ENCODE data around the gene CCNQ. TPM values are rescaled to one million over a fixed set of nuclear protein-coding genes. Genes with fewer than 3 reads are reported as not detected.

CCNQ gene
- 10 to 100 TPM; 13.4 to 15.1 TPM for total RNA-seq

DNA sequence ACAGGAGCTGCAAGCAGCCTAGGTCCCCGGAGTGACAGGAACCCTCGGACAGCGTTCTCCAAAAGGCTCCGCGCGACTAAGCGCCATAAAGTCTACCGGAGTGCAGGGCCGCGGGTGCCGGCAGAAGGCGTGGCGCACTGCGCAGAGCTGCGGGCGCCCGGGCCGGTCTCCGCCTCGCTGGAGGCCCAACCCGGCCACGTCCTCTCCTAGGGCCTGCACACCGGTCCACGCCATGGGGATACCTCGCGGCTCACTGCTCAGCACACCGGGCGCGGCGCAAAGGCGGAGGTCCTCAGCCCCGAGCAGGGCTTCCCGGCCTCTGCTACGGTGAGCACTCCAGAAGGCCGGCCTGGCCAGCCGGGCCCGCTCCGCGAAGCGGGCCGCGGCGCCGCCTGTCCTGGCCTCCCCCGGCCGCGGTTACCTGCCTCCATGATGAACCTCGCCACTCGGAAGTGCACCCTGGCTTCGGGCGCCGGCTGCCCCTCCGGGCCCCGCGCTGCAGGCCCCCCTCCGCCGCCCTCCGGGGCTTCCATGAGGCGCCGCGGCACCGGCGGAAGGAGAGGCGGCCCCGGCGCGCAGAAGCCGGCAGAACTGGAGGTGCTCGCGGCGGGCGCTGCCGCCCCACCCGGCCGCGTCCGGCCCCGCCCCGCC lies at the start of gene CCNQ:
Gene CCNQ, minus strand, starts transcription at position 599 of the 651 bp plus-strand sequence. Its CDS starts 66 bp downstream, at position 533.
- peaks cover 4% of the 10 kb centered on the region for H3K36me3 Mint-ChIP-seq (ENCODE audit: low read depth)
- no peaks in the 10 kb centered on the region for H3K9me3 Mint-ChIP-seq
- no peaks in the 10 kb centered on the region for H3K27me3 Mint-ChIP-seq (ENCODE audit: low read depth)
- peak within 1 kb of the TSS; percentile 85 for H3K4me3 Mint-ChIP-seq
- H3K4me1 Mint-ChIP-seq (ENCODE audit: low read depth): peaks cover 42% of the 10 kb centered on the region
- intact Hi-C loops (cut with micrococcal nuclease): loop anchor here (1.0 to 5.0 kb wide), 7 partner anchors 15 to 566 kb away; partner anchors contain the start of genes ABCD1, BCAP31, HAUS7 and IDH3G
- H3K27ac Mint-ChIP-seq: peak within 1 kb of the TSS; percentile 68
- CTCF ChIA-PET: interaction anchor here (0.6 to 2.7 kb wide), 3 partner anchors 9 to 59 kb away, joined by 3 to 15 read pairs (median 4); no protein-coding TSS in a partner anchor
- peak; percentile 26 for DNase-seq

DNA sequence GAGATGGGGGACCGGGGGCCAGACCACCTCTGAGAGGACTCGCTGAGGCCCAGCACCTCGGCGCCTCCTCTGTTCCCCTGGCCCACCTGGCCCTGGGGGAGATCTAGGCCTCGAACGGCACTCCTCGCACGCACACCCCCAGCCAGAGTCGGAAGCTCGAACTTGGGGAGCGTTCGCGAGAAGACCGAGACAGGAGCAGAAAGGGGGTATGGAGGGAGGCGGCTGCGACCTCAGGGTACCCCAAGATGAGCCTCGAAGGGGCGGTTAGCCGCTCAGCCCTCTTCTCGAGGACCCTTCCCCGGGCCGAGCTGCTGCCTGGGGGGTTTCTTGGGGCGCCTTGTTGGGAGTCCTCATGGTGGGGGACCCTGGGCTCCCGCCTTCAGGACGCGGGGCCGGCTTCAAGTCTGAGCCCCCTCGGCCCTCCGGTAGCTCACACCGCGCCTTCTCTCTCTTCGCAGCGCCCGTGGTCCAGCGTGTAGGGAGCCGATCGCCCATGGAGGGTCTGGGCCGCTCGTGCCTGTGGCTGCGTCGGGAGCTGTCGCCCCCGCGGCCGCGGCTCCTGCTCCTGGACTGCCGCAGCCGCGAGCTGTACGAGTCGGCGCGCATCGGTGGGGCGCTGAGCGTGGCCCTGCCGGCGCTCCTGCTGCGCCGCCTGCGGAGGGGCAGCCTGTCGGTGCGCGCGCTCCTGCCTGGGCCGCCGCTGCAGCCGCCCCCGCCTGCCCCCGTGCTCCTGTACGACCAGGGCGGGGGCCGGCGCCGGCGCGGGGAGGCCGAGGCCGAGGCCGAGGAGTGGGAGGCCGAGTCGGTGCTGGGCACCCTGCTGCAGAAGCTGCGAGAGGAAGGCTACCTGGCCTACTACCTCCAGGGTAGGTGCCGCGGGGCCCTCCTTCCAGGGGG lies 48.8 kb upstream of the CCNQ start:
- Mint-ChIP-seq H3K4me3 (no peak overlapping the region), H3K9me3 (no peaks in the 10 kb centered on the region), H3K36me3 (ENCODE audit: low read depth) (no peaks in the 10 kb centered on the region), H3K27ac (no peak overlapping the region), H3K4me1 (ENCODE audit: low read depth) (peaks cover 10% of the 10 kb centered on the region), H3K27me3 (ENCODE audit: low read depth) (peaks cover 28% of the 10 kb centered on the region)
- CTCF ChIA-PET: interaction anchor here (1.2 to 2.9 kb wide), 5 partner anchors 10 to 108 kb away, joined by 3 to 12 read pairs (median 7); no protein-coding TSS in a partner anchor
- DNase-seq: no peak
- intact Hi-C loops (cut with micrococcal nuclease): no loop called here

DNA sequence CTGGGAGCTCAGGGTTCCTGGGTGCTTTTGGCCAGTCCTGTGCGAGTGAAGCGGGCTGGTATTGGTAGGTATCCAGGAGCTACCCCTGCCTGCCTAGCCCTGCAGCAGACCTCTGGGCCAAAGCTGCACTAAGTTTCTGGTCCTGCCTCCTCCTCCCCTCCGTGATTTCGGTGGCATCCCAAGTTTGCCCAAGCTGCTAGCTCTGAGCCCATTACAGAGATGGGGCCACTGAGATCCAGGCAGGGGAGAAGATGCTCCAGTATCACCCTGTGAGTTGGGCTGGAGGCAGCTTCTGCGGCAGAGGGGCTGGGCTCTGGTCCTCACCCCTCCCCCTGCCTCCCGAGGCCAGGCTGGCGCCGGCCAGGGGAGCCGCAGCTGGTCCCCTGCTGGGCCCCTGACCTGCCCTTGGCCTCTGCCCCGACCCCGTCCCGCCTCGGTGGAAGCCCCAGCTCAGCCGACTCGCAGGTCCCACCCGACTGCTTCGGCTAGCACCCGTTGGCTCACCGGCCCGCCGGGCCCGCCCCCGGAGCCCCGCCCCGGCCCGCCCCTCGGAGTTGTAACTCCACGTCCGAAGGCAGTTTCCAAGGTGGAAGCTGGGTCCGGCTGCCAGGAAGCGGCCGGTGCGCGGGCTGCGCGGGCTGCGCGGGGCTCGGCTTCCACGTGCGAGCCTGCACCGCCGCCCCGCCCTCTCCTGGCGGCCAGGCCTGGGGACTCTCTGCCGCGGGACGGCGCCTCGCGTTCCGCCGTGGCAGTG lies 47.9 kb upstream of the CCNQ start, which contains the start of gene DUSP9:
Gene DUSP9, plus strand, starts transcription at position 584 of the 754 bp plus-strand sequence. CDS start 751 bp downstream, outside the sequence.
- intact Hi-C loops (cut with micrococcal nuclease): no loop called here
- Mint-ChIP-seq H3K27ac (no peak within 1 kb of the TSS), H3K9me3 (no peaks in the 10 kb centered on the region), H3K4me1 (ENCODE audit: low read depth) (peaks cover 11% of the 10 kb centered on the region), H3K27me3 (ENCODE audit: low read depth) (peaks cover 29% of the 10 kb centered on the region), H3K36me3 (ENCODE audit: low read depth) (no peaks in the 10 kb centered on the region), H3K4me3 (no peak within 1 kb of the TSS)
- no peak for DNase-seq
- CTCF ChIA-PET: interaction anchor here (1.2 to 2.9 kb wide), 7 partner anchors 11 to 107 kb away, joined by 3 to 9 read pairs (median 6); no protein-coding TSS in a partner anchor

- Mint-ChIP-seq H3K4me1 (ENCODE audit: low read depth) (peaks cover 11% of the 10 kb centered on the region), H3K9me3 (no peaks in the 10 kb centered on the region), H3K4me3 (no peak overlapping the region), H3K27me3 (ENCODE audit: low read depth) (peaks cover 35% of the 10 kb centered on the region), H3K27ac (no peak overlapping the region), H3K36me3 (ENCODE audit: low read depth) (no peaks in the 10 kb centered on the region)
- CTCF ChIA-PET: interaction anchor here (1.0 to 2.9 kb wide), 6 partner anchors 12 to 106 kb away, joined by 3 to 9 read pairs (median 6); no protein-coding TSS in a partner anchor
- intact Hi-C loops (cut with micrococcal nuclease): no loop called here
- no peak for DNase-seq
These were observed 47.1 kb upstream of the CCNQ start for GRCh38 chrX:153645921-153646488.

- H3K27ac Mint-ChIP-seq: no peak overlapping the region
- intact Hi-C loops (cut with micrococcal nuclease): no loop called here
- no peaks in the 10 kb centered on the region for H3K9me3 Mint-ChIP-seq
- no peaks in the 10 kb centered on the region for H3K36me3 Mint-ChIP-seq (ENCODE audit: low read depth)
- DNase-seq: no peak
- H3K27me3 Mint-ChIP-seq (ENCODE audit: low read depth): peaks cover 37% of the 10 kb centered on the region
- peaks cover 11% of the 10 kb centered on the region for H3K4me1 Mint-ChIP-seq (ENCODE audit: low read depth)
- CTCF ChIA-PET: interaction anchor here (0.7 to 2.9 kb wide), 10 partner anchors 12 to 1086 kb away, joined by 3 to 9 read pairs (median 3); no protein-coding TSS in a partner anchor
- no peak overlapping the region for H3K4me3 Mint-ChIP-seq
These were observed 46.2 kb upstream of the CCNQ start for GRCh38 chrX:153645151-153645550.

GRCh38 chrX:153644356-153645125 lies 45.6 kb upstream of the CCNQ start:
- Mint-ChIP-seq H3K4me3 (no peak overlapping the region), H3K27me3 (ENCODE audit: low read depth) (peaks cover 37% of the 10 kb centered on the region), H3K4me1 (ENCODE audit: low read depth) (peaks cover 11% of the 10 kb centered on the region), H3K27ac (no peak overlapping the region), H3K9me3 (no peaks in the 10 kb centered on the region), H3K36me3 (ENCODE audit: low read depth) (no peaks in the 10 kb centered on the region)
- intact Hi-C loops (cut with micrococcal nuclease): no loop called here
- CTCF ChIA-PET: interaction anchor here (0.7 to 2.9 kb wide), 9 partner anchors 13 to 1087 kb away, joined by 3 to 9 read pairs (median 3); no protein-coding TSS in a partner anchor
- DNase-seq: no peak

DNA sequence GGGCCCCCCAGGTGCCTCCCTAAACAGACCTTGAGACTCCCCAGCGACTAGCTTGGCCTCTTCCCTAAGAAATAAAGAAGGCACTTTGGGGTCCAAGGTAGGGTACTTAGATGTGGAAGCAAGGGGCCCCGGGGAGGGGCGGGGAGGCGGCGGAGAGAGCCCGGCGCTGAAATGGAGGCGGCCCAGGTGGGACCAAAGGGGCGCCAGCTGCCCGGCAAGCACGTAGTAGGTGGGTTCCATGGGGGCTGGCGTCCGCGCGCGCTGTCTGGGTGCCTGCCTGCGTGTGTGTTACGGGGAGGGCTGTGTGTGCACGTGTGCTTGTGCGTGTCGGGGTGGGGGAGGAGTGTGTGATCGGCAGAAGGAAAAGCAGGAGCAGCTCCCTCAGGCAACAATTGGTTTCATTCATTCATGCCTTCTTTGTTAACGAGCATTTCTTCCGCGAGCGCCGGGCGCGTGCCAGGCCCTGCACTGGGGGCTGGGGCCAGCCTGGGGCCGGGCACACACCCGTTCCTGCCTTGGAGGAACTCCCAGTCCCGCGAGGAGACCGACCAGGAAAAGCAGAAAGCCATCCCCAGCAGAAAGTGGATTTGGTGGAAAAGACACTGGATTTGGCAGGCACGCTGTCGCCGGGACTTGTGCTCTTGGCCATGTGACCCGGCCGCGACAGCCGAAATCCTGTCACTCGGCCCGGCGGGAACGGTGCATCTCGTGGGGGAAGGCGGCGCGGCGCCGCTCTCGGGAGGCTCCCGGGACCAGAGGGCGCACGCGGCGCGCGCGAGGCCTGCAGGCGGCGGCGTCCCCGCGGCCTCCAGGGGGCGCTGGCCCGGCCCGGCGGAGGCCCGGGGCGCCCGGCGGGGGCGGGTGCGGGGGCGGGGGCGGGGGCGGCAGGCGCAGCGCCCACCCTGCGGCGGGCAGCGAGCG lies 44.8 kb upstream of the CCNQ start:
- Mint-ChIP-seq H3K4me1 (ENCODE audit: low read depth) (peaks cover 11% of the 10 kb centered on the region), H3K36me3 (ENCODE audit: low read depth) (no peaks in the 10 kb centered on the region), H3K9me3 (no peaks in the 10 kb centered on the region), H3K27me3 (ENCODE audit: low read depth) (peaks cover 35% of the 10 kb centered on the region), H3K27ac (no peak overlapping the region), H3K4me3 (peak overlapping the region; percentile 21)
- DNase-seq: no peak
- CTCF ChIA-PET: interaction anchor here (1.0 to 1.5 kb wide), 5 partner anchors 12 to 105 kb away, joined by 3 to 6 read pairs (median 4); no protein-coding TSS in a partner anchor
- intact Hi-C loops (cut with micrococcal nuclease): no loop called here

- no peak overlapping the region for H3K27ac Mint-ChIP-seq
- H3K4me1 Mint-ChIP-seq (ENCODE audit: low read depth): peaks cover 11% of the 10 kb centered on the region
- intact Hi-C loops (cut with micrococcal nuclease): no loop called here
- no peaks in the 10 kb centered on the region for H3K36me3 Mint-ChIP-seq (ENCODE audit: low read depth)
- peak overlapping the region; percentile 24 for H3K4me3 Mint-ChIP-seq
- no peak for DNase-seq
- peaks cover 32% of the 10 kb centered on the region for H3K27me3 Mint-ChIP-seq (ENCODE audit: low read depth)
- CTCF ChIA-PET: interaction anchor here (1.2 to 1.4 kb wide), 2 partner anchors 19 to 103 kb away, joined by 4 read pairs; no protein-coding TSS in a partner anchor
- H3K9me3 Mint-ChIP-seq: no peaks in the 10 kb centered on the region
These were observed 43.9 kb upstream of the CCNQ start for GRCh38 chrX:153642655-153643430.

DNA sequence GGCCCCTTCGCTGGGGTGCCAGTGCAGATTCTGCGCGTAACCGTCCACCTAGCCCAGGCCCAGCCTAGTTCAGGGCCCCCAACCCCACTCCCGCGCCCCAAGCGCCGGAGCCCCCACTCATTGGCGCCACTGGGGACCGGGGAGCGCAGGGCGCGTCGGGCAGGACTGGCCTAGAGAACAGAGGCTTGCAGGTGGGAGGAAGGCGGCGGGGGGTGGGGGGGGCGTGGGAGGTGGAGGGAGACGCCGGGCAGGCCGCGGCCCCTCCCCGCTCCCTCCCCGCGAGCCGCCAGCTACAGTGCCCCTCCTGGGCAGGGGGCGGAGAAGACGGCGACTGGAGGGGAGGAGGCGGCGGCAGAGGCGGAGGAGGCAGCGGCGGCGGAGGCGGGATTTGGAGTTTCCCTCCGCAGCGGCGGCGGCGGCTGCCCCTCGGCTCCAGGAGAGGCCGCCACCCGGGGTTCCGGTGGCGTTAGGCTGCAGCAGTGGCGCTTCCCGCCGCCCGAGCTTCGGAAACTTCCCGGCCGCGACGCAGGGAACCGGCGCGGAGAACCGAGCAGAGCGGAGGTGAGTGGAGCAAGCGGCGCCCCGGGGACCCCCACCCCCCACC lies 43.2 kb upstream of the CCNQ start:
- H3K27me3 Mint-ChIP-seq (ENCODE audit: low read depth): peaks cover 32% of the 10 kb centered on the region
- H3K27ac Mint-ChIP-seq: no peak overlapping the region
- CTCF ChIA-PET: interaction anchor here (1.4 kb wide), 1 partner anchor 20 kb away, joined by 4 read pairs; no protein-coding TSS in a partner anchor
- peaks cover 11% of the 10 kb centered on the region for H3K4me1 Mint-ChIP-seq (ENCODE audit: low read depth)
- intact Hi-C loops (cut with micrococcal nuclease): no loop called here
- DNase-seq: no peak
- no peaks in the 10 kb centered on the region for H3K9me3 Mint-ChIP-seq
- H3K4me3 Mint-ChIP-seq: no peak overlapping the region
- H3K36me3 Mint-ChIP-seq (ENCODE audit: low read depth): no peaks in the 10 kb centered on the region
